Stimulated activated CD4-positive, alpha-beta T cell treated with anti-CD3 and anti-CD28 coated beads, TNF-alpha, amount 100 ng/mL, for 1 hour (primary cell): ENCODE results near the gene PRODH.
A peak's percentile ranks its signal among the peaks of the same experiment; 100 is the strongest.
"Not testable (repeated sequence)": the region's sequence is repeated elsewhere in the genome, so short reads cannot be mapped to it uniquely, and the experiment has no call there.

Source experiments
- DNase-seq, 3 donors: peaks; one replicate each; pipeline ENCODE4 v3.0.0-alpha.2; 2020; ENCODE audit warnings: low read depth in 3 of 3, low spot score in 1 of 3

PRODH gene

GRCh38 chr22:18954990-18955571, 19.0 kb upstream of the PRODH start:
- no peak for DNase-seq

GRCh38 chr22:18954303-18954989, 18.4 kb upstream of the PRODH start:
- DNase-seq: peak in 2 of 3 donors; percentile 31 to 48

DNA sequence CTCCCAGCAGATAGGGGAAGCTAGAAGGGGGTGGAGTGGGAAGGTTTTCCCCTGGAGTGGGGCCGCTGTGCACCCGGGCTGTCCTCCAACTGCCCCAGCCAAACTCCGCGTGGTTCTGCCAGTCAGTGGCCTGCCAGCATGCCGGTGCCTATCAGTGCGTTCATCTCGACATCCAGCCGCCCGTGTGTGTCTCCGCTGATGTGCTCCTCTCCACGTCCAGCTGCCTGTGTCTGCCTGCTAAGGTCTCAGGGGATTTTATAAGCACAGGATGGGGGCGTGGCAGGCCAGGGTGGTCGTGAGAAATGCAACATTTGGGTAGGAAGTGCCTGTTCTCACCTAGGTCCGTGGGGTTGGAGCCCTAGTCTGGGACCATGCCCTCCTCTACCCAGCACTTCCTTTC, 17.0 kb upstream of the PRODH start:
- not testable (repeated sequence) for DNase-seq

GRCh38 chr22:18952022-18952421, 15.9 kb upstream of the PRODH start:
- DNase-seq: no peak

DNA sequence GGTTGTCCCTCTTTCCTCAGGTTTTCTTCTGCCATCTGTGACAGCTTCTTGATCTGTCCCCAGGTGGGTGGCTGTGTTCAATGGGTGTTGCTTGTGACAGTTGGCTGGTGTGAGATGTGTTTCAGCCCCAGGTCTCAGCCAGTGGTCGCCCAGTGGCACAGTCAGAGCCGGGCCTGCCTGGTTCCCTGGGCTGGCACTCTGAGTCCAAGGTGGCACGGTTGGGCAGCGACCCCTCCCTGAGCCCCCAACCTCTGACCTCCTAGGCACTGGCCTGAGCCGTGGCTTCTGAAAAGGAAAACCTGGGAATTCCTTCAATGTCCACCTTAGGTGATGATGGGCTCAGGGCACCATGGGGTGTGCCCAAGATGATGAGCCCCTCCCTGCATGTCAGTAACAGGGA, 14.0 kb upstream of the PRODH start:
- DNase-seq: no peak

DNA sequence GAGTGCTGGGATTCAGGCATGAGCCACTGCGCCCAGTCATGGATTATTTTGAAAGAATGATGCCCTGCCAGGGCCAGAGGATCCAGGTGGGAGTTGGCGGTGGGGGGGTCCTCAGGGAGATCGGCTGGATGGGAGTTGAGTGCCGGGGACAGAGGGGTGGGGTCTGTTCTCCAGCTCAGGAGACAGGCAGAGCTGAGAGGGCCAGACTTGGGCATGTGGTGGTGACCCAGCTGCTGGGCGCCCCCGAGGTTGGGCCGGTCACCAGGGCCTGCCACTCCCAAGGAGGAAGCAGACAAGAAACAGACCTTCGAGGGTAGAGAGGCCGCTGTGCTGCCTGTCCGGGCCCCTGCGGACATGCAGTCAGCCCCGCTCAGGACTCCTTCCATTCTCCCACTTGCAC, 11.8 kb upstream of the PRODH start:
- DNase-seq: no peak

DNA sequence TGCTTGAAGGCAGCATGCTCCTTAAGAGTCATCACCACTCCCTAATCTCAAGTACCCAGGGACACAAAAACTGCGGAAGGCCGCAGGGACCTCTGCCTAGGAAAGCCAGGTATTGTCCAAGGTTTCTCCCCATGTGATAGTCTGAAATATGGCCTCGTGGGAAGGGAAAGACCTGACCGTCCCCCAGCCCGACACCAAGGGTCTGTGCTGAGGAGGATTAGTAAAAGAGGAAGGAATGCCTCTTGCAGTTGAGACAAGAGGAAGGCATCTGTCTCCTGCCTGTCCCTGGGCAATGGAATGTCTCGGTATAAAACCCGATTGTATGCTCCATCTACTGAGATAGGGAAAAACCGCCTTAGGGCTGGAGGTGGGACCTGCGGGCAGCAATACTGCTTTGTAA, 11.0 kb upstream of the PRODH start:
- not testable (repeated sequence) for DNase-seq

- not testable (repeated sequence) for DNase-seq
Measured at GRCh38 chr22:18938691-18939090, 2.6 kb upstream of the PRODH start.

DNA sequence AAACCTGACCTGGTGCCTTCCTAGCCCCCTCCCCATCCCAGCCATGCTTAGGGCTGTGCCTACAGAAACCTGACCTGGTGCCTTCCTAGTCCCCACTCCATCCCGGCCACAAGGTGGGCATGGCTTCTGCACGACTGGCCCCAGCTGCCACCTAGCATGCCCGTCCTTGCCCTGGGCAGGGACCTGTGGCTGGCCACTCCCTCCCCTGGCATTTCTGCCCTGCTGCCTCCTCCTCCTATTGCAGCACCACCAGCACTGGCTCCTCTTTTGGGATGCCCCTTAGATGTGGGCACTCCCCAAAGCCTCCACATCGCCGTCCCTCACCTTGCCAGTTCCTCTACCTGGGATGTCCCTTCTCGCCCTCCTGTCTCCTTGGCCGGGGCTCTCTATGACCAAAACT, 1.4 kb downstream of the PRODH start:
- DNase-seq: not testable (repeated sequence)

- DNase-seq: no peak
Measured at GRCh38 chr22:18933914-18934313, 2.2 kb downstream of the PRODH start.

- no peak for DNase-seq
Measured at GRCh38 chr22:18931905-18932652, 4.0 kb downstream of the PRODH start.

- DNase-seq: no peak
Measured at GRCh38 chr22:18929459-18929858, 6.6 kb downstream of the PRODH start.

- no peak for DNase-seq
Measured at GRCh38 chr22:18927573-18927972, 8.5 kb downstream of the PRODH start.

DNA sequence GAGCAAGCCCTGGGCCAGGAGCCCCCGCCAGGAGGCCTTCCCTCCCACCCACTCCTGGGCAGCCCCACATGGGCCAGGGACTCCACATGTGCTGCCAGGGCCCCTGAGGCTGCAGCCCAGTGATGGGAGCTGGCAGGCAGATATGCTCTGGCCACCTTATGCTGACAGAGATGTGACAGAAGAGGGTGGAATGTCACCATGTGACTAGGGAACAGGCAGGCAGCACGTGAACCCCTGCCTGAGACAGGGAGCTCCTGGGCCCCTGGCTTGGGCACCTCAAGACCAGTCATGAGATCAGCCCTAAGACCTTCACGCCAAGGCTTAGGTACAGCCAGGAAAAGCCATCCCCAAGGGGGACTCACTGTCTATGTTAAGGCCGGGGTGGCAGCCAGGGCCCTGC, 9.1 kb downstream of the PRODH start:
- no peak for DNase-seq

GRCh38 chr22:18925368-18926064, 10.6 kb downstream of the PRODH start:
- DNase-seq: no peak

DNA sequence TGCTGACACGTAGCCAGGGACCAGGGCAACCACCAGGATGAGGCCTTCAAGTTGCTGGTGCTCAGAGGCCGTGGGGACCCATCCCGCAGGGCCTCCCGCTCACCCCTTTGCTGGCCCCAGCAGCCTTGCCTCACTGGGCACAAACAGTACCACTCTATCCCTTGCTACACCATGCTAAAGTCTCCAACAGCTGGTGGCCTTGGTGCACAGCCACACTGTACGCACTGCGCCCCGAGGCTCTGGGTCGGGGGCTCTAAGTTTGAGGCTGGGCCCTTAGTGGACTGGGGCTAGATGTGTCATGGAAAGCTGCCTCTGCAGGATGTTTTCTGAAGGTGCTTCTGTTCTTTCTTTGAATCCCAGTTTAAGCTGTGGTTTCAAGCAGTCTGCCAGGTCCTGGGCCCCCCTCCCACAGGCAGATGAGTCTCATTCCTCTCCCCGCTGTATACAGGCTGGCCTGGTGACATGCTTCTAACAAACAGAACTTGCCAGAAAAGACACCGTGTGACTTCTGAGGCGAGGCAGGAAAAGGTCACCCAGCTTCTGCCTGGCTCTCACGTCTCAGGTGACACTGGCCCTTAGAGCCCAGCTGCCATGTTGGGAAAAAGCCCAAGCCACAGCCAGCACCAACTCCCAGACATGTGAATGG, 15.7 kb downstream of the PRODH start:
- DNase-seq: not testable (repeated sequence)

DNA sequence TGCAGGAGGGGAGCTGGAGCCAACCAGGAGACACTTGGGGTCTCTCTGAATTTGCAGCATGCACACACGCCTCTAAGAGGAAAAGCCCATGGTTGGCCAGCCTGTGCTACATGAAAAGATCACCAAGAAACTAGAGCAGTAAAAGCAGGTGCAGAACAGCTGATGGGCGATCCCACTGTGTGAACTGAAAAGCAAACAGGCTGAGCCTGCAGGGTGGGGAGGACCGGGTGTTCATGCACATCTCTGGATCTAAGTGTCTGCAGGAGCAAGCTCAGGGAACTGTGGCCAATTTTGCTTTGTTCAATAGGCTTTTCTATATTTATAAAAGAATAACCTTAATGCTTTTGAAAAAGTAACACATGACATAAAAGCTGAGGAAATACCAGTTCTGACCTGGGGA, 18.3 kb downstream of the PRODH start:
- not testable (repeated sequence) for DNase-seq

- DNase-seq: not testable (repeated sequence)
Measured at GRCh38 chr22:18915550-18915949, 20.5 kb downstream of the PRODH start.

- DNase-seq: not testable (repeated sequence)
Measured at GRCh38 chr22:18914558-18914957, 21.5 kb downstream of the PRODH start.

- DNase-seq: not testable (repeated sequence)
Measured at GRCh38 chr22:18912264-18912946, 23.7 kb downstream of the PRODH start.

GRCh38 chr22:18911535-18911934, 24.6 kb downstream of the PRODH start:
- DNase-seq: not testable (repeated sequence)
